ENCODE results near the gene GPR31.
"Not testable (repeated sequence)": the region's sequence is repeated elsewhere in the genome, so short reads cannot be mapped to it uniquely, and the experiment has no call there.

GPR31 gene
- 0 reads per million in 3 donors for total RNA-seq

- Histone ChIP-seq H3K27me3 (replicated peaks; ENCODE audit: control insufficient read depth, insufficient read depth, low read length, poor library complexity, severe bottlenecking) (no peaks in the 10 kb centered on the region), H3K27ac (ENCODE audit: insufficient read depth, low read length, poor library complexity, severe bottlenecking) (no peak within 1 kb of the TSS), H3K4me3 (ENCODE audit: insufficient read depth, low read depth, low read length, poor library complexity, severe bottlenecking) (no peak within 1 kb of the TSS), H3K4me1 (ENCODE audit: control insufficient read depth, insufficient read depth, low read length, poor library complexity, severe bottlenecking) (no peaks in the 10 kb centered on the region), H3K9me3 (ENCODE audit: control insufficient read depth, low read length) (no peaks in the 10 kb centered on the region), H3K36me3 (ENCODE audit: control insufficient read depth, insufficient read depth, low read length) (no peaks in the 10 kb centered on the region)
- DNase-seq: no peak
These were observed at the start of gene GPR31 for GRCh38 chr6:167157863-167158262. Gene GPR31, minus strand, starts transcription at chr6:167157980. Its CDS starts 149 bp downstream, at chr6:167157831.

- no peaks in the 10 kb centered on the region for H3K27me3 ChIP-seq (replicated peaks; ENCODE audit: control insufficient read depth, insufficient read depth, low read length, poor library complexity, severe bottlenecking)
- H3K9me3 ChIP-seq (ENCODE audit: control insufficient read depth, low read length): no peaks in the 10 kb centered on the region
- DNase-seq: no peak
- no peaks in the 10 kb centered on the region for H3K36me3 ChIP-seq (ENCODE audit: control insufficient read depth, insufficient read depth, low read length)
- H3K4me3 ChIP-seq (ENCODE audit: insufficient read depth, low read depth, low read length, poor library complexity, severe bottlenecking): no peak overlapping the region
- no peak overlapping the region for H3K27ac ChIP-seq (ENCODE audit: insufficient read depth, low read length, poor library complexity, severe bottlenecking)
- H3K4me1 ChIP-seq (ENCODE audit: control insufficient read depth, insufficient read depth, low read length, poor library complexity, severe bottlenecking): no peaks in the 10 kb centered on the region
These were observed 49.7 kb upstream of the GPR31 start for GRCh38 chr6:167207527-167207926.

GRCh38 chr6:167205316-167205715 is 47.5 kb upstream of the GPR31 start:
- DNase-seq; H3K27me3 ChIP-seq (replicated peaks; ENCODE audit: control insufficient read depth, insufficient read depth, low read length, poor library complexity, severe bottlenecking); H3K9me3 ChIP-seq (ENCODE audit: control insufficient read depth, low read length): not testable (repeated sequence)

GRCh38 chr6:167204059-167204348 is 46.2 kb upstream of the GPR31 start:
- not testable (repeated sequence) for H3K27me3 ChIP-seq (replicated peaks; ENCODE audit: control insufficient read depth, insufficient read depth, low read length, poor library complexity, severe bottlenecking); H3K9me3 ChIP-seq (ENCODE audit: control insufficient read depth, low read length); H3K4me3 ChIP-seq (ENCODE audit: insufficient read depth, low read depth, low read length, poor library complexity, severe bottlenecking); H3K27ac ChIP-seq (ENCODE audit: insufficient read depth, low read length, poor library complexity, severe bottlenecking); DNase-seq; H3K36me3 ChIP-seq (ENCODE audit: control insufficient read depth, insufficient read depth, low read length); H3K4me1 ChIP-seq (ENCODE audit: control insufficient read depth, insufficient read depth, low read length, poor library complexity, severe bottlenecking)

More at GRCh38 chr6:167205316-167205715, 47.5 kb upstream of the GPR31 start:
- H3K27ac ChIP-seq (ENCODE audit: insufficient read depth, low read length, poor library complexity, severe bottlenecking); H3K4me1 ChIP-seq (ENCODE audit: control insufficient read depth, insufficient read depth, low read length, poor library complexity, severe bottlenecking); H3K4me3 ChIP-seq (ENCODE audit: insufficient read depth, low read depth, low read length, poor library complexity, severe bottlenecking); H3K36me3 ChIP-seq (ENCODE audit: control insufficient read depth, insufficient read depth, low read length): not testable (repeated sequence)

- H3K4me3 ChIP-seq (ENCODE audit: insufficient read depth, low read depth, low read length, poor library complexity, severe bottlenecking); H3K36me3 ChIP-seq (ENCODE audit: control insufficient read depth, insufficient read depth, low read length); H3K9me3 ChIP-seq (ENCODE audit: control insufficient read depth, low read length); H3K27me3 ChIP-seq (replicated peaks; ENCODE audit: control insufficient read depth, insufficient read depth, low read length, poor library complexity, severe bottlenecking); H3K4me1 ChIP-seq (ENCODE audit: control insufficient read depth, insufficient read depth, low read length, poor library complexity, severe bottlenecking); H3K27ac ChIP-seq (ENCODE audit: insufficient read depth, low read length, poor library complexity, severe bottlenecking); DNase-seq: not testable (repeated sequence)
These were observed 45.7 kb upstream of the GPR31 start for GRCh38 chr6:167203261-167204058.

- not testable (repeated sequence) for H3K4me1 ChIP-seq (ENCODE audit: control insufficient read depth, insufficient read depth, low read length, poor library complexity, severe bottlenecking); H3K4me3 ChIP-seq (ENCODE audit: insufficient read depth, low read depth, low read length, poor library complexity, severe bottlenecking); H3K36me3 ChIP-seq (ENCODE audit: control insufficient read depth, insufficient read depth, low read length); H3K9me3 ChIP-seq (ENCODE audit: control insufficient read depth, low read length); H3K27me3 ChIP-seq (replicated peaks; ENCODE audit: control insufficient read depth, insufficient read depth, low read length, poor library complexity, severe bottlenecking); DNase-seq; H3K27ac ChIP-seq (ENCODE audit: insufficient read depth, low read length, poor library complexity, severe bottlenecking)
These were observed 44.8 kb upstream of the GPR31 start for GRCh38 chr6:167202613-167203012.

- no peak for DNase-seq
- Histone ChIP-seq H3K4me1 (ENCODE audit: control insufficient read depth, insufficient read depth, low read length, poor library complexity, severe bottlenecking) (no peaks in the 10 kb centered on the region), H3K27ac (ENCODE audit: insufficient read depth, low read length, poor library complexity, severe bottlenecking) (no peak overlapping the region), H3K36me3 (ENCODE audit: control insufficient read depth, insufficient read depth, low read length) (no peaks in the 10 kb centered on the region), H3K4me3 (ENCODE audit: insufficient read depth, low read depth, low read length, poor library complexity, severe bottlenecking) (no peak overlapping the region), H3K27me3 (replicated peaks; ENCODE audit: control insufficient read depth, insufficient read depth, low read length, poor library complexity, severe bottlenecking) (no peaks in the 10 kb centered on the region), H3K9me3 (ENCODE audit: control insufficient read depth, low read length) (no peaks in the 10 kb centered on the region)
These were observed 43.0 kb upstream of the GPR31 start for GRCh38 chr6:167200806-167201205.

GRCh38 chr6:167195941-167196610 is 38.3 kb upstream of the GPR31 start:
- not testable (repeated sequence) for H3K4me1 ChIP-seq (ENCODE audit: control insufficient read depth, insufficient read depth, low read length, poor library complexity, severe bottlenecking); H3K9me3 ChIP-seq (ENCODE audit: control insufficient read depth, low read length); H3K27me3 ChIP-seq (replicated peaks; ENCODE audit: control insufficient read depth, insufficient read depth, low read length, poor library complexity, severe bottlenecking); H3K27ac ChIP-seq (ENCODE audit: insufficient read depth, low read length, poor library complexity, severe bottlenecking); DNase-seq; H3K4me3 ChIP-seq (ENCODE audit: insufficient read depth, low read depth, low read length, poor library complexity, severe bottlenecking); H3K36me3 ChIP-seq (ENCODE audit: control insufficient read depth, insufficient read depth, low read length)

GRCh38 chr6:167193515-167194125 is 35.8 kb upstream of the GPR31 start:
- not testable (repeated sequence) for H3K36me3 ChIP-seq (ENCODE audit: control insufficient read depth, insufficient read depth, low read length); DNase-seq; H3K9me3 ChIP-seq (ENCODE audit: control insufficient read depth, low read length); H3K27ac ChIP-seq (ENCODE audit: insufficient read depth, low read length, poor library complexity, severe bottlenecking); H3K4me1 ChIP-seq (ENCODE audit: control insufficient read depth, insufficient read depth, low read length, poor library complexity, severe bottlenecking); H3K4me3 ChIP-seq (ENCODE audit: insufficient read depth, low read depth, low read length, poor library complexity, severe bottlenecking); H3K27me3 ChIP-seq (replicated peaks; ENCODE audit: control insufficient read depth, insufficient read depth, low read length, poor library complexity, severe bottlenecking)

- not testable (repeated sequence) for H3K4me3 ChIP-seq (ENCODE audit: insufficient read depth, low read depth, low read length, poor library complexity, severe bottlenecking); H3K9me3 ChIP-seq (ENCODE audit: control insufficient read depth, low read length); H3K4me1 ChIP-seq (ENCODE audit: control insufficient read depth, insufficient read depth, low read length, poor library complexity, severe bottlenecking); H3K36me3 ChIP-seq (ENCODE audit: control insufficient read depth, insufficient read depth, low read length); H3K27me3 ChIP-seq (replicated peaks; ENCODE audit: control insufficient read depth, insufficient read depth, low read length, poor library complexity, severe bottlenecking); H3K27ac ChIP-seq (ENCODE audit: insufficient read depth, low read length, poor library complexity, severe bottlenecking); DNase-seq
These were observed 33.3 kb upstream of the GPR31 start for GRCh38 chr6:167191043-167191583.
